ENCODE results near the gene AGBL4. TPM values are rescaled to one million over a fixed set of nuclear protein-coding genes. Genes with fewer than 3 reads are reported as not detected.

Gene AGBL4
- total RNA-seq, 1 experiment from 2014 or later: not detected

- no peak for DNase-seq (ENCODE audit: low spot score)
Observed at GRCh38 chr1:48488721-48489120, 1535.0 kb downstream of the AGBL4 start.

Other genes with a start within 250 kb of the AGBL4 start
- not detected in 2 replicates for gene ELAVL4, start 85.0 kb upstream of the AGBL4 start, total RNA-seq (2014; rRNA removed; shearing (Covaris generic))